ENCODE results near the gene JMJD4.

JMJD4 gene

DNA sequence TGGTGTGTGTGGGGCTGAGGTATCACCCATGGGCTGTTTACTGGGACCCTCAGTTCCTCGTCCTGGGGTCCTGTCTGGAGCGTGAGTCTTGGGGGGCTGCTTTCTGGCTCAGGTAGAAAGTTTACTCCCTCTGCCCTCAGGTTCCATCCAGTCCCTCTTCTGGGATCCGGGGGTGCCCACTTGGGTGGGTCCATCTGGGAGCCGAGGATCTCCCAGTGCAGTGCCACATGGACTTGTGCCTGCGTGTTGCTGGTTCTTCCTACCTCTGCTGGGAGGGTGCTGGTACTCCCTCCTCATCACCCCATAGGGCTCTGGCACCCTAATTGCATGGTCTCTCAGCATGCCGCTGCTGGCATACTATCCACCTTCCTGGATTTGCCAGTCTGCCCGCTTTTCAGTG, 14.1 kb upstream of the JMJD4 start:
- DNase-seq = no peak

DNA sequence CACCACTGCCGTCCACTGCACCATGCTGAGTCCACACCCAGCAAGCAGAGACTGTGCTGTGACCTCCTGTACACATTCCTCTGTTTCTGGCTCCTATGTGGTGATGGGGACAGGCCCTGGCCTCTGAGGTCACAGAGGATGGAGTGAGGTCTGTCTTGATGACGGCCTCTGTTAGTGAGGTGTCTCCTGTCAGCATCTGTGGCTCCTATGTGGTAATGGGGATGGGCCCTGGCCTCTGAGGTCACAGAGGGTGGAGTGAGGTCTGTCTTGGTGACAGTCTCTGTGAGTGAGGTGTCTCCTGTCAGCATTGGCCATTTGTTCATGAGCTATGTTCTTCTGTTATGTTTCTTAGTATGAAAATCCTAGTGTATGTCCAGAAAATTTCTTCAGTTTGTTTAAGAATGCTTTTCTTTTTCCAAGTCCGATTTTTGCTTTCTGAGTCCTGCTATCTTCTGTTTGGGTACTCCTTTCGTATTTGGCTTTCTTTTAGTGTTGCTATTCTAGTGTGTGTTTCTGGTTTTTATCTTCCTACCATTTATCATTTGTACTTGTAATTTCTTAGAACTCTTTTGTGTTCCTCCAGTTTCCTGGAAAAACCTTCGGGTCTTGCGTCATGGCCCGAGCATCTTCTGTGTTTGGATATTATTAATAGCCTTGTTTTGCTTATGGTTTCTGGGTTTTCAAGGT, 13.5 kb upstream of the JMJD4 start:
- no peak for DNase-seq

DNA sequence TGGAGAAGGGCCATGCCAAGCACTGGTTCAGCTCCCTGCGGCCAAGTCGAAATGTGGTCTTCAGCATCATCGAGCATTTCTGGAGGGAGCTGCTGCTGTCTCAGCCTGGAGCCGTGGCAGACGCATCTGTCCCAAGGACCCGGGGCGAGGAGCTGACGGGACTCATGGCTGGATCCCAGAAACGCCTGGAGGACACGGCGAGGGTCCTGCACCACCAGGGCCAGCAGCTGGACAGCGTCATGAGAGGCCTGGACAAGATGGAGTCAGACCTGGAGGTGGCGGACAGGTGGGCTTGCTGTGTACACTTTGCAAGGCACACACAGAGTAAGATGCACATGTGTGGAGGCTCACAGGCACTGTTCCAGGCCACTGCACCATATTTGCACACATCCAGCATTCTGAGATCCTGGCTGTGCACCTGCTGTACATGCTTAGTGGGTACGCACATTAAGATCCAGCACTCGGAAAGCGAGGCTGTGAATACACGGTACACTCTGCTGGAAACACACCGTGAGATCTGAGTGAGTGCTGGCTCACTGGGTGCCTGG, 12.9 kb upstream of the JMJD4 start:
- DNase-seq = no peak

DNA sequence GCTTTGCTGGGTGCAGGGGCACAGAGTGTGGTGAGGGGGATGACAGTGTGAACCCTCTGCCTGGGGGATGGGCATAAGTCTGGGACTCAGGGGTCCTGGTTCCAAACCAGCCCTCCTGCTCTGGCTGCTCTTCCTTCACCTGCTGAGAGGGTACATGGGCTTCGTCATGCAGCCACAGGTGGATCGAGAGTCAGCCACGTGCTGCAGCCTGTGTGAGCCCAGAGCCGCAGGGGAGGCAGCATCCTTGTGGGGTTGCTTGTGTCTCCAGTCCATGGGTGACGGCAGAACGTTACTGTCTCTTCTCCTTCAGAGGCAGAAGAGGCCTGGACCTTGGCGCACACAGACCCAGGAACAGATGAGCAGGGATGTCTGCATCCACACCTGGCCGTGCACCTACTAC, 12.3 kb upstream of the JMJD4 start:
- DNase-seq = no peak

DNA sequence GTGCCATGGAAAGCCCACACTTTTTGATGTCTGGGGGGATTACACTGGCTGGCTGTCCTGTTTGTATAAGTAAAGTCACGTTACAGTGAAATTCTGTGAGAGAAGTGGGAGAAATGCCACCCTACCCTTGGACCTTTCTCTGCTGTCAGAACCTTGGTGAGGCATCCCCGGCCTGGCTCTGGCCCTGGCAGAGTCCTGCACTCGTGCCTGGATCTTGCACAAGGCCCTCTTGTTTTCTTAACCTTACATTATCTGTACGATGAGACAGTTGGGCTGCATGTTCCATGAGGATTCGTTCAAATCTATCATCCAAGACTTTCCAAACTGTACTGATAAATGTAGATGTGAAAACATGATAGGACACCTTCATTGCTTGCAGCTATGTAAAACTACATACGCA, 11.6 kb upstream of the JMJD4 start:
- DNase-seq = no peak

DNA sequence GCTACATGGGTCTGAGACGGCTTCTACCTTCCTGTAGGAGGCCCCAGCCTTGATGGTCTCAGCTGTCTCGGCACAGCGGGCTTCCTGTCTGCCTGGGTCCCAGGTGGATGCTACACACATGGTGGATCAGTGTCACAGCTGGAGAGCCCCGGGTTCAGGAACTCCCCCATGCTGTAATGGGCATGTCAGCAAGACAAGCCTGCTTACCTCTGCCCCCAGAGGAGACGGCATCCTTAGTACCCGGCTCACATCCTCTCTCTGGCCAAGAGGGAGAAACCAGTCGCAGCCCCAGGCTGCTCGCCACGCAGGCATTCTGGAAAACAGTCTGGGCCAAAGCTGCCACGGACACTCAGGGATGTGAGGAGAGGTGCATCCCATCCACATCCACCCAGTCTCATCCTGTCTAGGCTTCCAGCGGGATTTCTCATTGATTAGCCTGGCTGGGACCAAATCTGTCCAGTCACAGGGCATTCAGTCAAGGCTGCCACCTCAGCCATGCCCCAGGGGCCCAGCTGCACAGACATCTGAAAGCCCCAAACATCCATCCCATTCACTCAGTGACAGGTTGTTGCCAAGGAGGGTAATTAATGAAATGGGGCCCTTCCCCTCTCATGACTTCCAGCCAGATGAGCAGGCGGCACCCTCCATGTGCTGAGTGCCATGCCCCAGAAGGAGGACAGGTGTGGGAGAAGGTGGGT, 10.6 kb upstream of the JMJD4 start:
- no peak for DNase-seq

DNA sequence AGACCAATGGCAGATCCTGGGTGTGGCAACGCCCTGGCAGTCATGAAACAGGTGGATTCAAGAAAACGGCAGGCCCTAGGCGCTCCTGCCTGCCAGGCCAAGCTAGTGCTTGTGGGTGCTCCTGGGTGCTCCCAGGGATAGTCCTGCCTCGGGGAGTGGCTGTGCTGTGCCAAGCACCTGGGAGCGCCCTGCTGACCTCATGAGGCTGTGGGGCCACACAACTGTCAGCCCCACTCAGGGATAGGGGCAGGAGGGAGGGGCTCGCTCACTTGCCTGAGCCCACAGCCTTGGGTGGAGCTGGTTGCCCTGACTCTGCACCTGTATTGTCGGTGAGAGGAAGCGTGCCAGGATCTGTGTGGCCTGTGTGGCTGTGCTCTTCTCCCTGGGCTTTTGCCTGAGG, 9.6 kb upstream of the JMJD4 start:
- DNase-seq = no peak

DNA sequence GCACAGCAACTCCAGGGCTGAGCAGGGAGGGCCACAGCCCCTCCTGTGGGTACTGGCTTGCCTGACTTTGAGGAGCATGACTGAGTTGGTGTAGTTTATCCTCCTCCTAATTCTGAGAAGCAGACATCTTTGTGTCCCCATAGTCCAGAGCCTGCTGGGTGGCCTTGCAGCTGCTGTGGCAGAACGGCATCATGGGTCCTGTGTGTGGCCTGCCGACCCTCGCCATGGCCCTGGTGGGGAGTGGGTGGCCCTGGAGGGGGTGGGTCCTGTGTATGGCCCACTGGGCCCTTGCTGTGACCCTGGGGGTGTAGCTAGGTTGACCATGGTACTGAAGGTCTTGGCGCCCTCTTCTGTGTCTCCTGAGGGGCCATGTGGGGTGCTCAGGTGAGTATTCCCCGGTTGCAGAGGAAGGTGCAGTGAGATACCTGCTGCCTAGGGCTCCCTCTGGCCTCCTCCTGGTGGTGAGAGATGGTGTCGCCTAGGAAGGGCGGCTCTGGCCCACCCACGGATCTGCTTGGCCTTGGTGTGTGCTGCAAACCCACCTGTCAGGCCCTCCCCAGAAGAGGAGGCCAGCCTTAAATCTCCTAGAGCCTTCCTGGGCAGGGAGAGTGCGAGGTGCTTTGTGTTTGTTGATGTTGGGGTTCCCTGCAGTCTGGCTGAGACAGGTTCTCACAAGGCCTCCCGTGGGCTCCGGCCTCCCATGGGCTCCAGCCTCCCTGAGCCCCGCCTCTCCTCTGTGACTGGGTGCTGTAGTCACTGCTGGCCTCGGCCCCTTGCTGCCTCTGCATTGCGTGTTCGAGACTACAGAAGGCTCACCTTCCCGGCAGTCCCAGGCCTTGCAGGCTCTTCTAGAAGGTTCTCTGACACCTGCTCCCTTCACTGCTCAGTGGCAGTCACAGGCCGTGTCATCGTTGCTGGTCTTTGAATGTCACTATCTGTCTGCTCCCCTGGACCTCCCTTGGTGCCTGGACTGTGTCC, 7.9 kb upstream of the JMJD4 start:
- no peak for DNase-seq

DNA sequence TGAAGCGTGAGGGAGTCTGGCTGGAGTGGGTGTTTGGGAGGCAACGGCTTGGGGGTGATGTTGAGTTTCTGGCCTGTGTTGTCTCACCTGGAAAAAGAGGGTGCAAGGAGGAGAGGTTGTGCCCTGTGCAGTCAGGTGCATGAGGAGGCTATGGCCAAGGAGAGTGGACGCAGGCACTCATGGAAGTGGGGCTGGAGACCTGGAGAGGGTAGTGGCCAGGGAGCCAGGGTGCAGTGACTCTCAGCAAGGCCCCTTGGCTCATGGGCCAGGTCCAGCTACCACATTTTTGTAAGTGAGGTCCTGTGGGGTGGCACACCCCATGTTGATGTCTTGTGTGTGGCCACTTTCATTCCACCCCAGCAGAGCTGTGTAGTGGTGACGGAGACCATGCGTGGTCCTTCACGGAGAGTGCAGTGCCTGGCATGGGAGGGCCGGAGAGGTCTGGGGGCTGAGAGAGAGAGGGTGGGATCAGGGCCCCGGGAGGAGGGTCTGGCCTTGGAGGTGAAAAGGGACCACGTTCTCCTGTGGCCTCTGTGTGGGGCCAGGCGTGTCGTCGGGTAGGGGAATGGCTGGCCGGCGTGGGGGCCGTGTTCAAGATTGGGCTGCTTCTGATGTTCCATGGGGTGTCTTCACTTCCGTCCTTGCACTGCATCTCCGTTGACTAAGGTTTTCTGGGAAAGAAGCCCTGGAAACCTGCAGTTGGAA, 6.2 kb upstream of the JMJD4 start:
- no peak for DNase-seq

DNA sequence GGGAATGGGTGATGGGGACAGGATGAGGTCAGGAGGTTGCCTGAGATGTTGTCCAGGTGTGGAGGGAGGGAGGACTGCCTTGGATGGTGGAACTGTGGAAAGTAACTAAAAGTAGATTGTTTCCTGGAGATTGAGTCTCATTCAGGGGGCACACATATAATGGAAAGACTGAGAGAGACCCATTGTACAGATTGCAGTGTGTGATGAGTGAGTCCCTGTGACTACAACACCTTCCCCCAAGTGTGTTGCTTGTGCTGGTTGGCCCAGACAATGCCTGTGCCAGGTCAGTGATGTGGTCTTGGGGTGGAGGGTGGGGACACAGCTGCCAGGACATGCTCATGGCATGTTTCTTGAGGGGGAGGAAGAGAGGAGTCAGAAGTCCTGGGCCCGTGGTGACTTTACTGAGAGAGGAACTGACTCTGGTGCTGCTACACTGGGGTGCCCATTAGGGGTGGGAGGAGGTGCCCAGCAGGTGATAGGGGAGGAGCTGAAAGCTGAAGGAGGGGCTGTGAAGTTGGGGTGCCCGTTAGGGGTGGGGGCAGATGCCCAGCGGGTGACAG, 5.4 kb upstream of the JMJD4 start:
- DNase-seq = no peak

DNA sequence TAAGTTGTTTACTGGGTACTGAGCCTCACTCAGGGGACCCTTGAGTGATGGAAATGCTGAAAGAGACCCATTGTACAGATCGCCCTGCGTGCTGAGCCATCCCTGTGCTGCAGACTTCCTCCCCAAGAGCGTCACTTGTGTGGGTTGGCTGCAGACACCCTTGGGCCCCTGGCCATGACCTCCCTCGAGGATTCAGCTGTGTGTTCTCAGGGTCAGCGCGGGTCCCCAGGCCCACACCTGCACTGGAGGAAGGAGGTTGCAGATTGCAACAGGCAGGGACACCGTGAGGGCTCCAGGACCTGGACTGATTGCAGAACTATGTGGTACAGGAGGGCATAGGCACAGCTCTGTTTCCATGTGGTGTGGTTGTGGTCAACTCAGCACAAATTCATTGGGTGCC, 4.5 kb upstream of the JMJD4 start:
- DNase-seq = no peak

DNA sequence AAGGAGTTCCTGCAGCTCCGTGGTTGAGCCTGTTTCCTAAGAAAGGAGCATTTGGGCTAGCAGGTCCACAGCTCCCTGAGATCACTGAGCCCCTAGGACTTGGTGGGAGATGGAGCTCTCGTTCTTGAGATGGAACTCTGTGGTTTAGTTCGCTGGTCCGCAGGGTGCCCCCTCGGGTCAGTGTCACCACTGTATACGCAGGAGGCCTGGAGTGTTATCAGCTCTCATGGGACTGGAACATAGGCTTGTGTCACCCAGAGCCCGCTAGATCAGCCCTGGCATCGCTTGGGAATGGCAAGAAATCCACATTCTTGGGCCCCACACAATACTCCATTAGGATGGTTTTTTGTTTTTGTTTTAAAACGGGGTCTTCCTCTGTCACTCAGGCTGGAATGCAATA, 3.7 kb upstream of the JMJD4 start:
- DNase-seq = no peak

DNA sequence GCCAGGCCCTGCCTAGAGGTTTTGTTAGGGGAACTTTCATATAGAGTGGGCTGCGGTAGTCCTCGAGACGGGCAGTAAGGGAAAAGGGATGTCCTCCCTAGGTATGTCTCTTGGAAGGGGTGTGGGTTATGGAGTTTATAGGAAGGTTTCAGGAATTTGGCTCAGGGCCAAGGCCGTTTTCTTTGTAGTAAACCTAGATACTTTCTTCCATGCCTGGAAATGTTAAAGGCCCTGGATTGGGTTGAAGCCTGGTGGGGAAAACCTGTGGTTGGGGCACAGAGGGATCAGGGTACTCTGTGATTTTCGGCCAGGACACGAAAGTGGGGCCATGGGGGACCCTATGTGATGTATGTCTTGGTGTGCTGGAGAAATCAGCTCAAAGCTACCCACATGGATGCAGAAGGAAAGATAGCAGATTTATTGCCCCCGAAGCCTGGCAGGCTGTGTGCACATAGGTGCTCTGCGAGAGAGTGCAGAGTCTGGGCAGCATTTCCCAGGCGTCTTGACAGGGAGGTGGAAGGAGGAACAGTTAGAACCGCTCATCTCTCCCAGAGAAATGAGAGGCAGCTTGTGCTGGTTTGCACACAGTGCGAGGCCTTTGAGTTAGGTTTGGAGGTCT, 1.8 kb upstream of the JMJD4 start:
- DNase-seq = no peak

DNA sequence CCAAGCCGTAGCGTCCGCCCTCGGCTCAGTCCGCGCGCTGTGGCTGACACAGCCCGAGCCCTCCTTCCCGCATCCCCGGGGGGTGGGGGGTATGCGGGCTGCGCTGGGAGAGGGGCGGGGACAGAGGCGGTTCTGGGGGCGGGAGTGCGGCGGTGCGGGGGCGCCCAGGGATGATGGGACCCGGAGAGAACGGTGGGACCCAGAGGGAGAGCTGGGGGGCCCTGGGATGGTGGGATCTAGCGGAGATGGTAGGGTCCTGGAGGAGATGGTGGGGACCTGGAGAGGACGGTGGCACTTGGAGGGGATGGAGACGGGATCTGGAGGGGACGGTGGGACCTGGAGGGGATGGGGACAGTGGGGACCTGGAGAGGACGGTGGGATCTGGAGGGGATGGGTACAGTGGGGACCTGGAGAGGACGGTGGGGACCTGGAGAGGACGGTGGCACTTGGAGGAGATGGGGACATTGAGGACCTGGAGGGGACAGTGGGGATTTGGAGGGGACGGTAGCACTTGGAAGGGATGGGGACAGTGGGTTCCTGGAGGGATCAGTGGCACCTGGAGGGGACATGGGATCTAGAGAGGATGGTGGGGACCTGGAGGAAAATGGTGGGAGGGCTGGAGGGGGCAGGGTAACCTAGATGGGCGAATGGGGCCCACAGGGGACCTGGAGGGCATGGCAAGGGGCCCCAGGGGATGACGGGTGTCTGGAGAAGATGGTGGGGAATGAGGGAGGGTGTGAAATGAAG, 610 bp upstream of the JMJD4 start:
- DNase-seq = no peak

DNA sequence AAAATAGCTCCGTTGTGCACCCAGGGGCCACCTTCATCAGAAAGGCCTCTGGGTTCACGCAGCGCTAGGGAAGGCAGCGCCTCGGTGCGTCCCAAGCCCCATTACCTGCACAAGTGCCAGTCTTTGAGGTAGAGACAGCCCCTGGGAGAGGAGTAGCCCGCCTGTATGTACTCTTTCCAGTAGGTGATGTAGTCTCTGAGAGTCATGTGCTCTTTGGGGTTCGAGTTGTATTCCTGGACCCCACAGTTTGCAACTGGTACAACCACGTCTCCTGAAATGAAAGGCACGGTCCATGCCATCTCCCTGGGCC, 601 bp downstream of the JMJD4 start:
- DNase-seq = no peak

DNA sequence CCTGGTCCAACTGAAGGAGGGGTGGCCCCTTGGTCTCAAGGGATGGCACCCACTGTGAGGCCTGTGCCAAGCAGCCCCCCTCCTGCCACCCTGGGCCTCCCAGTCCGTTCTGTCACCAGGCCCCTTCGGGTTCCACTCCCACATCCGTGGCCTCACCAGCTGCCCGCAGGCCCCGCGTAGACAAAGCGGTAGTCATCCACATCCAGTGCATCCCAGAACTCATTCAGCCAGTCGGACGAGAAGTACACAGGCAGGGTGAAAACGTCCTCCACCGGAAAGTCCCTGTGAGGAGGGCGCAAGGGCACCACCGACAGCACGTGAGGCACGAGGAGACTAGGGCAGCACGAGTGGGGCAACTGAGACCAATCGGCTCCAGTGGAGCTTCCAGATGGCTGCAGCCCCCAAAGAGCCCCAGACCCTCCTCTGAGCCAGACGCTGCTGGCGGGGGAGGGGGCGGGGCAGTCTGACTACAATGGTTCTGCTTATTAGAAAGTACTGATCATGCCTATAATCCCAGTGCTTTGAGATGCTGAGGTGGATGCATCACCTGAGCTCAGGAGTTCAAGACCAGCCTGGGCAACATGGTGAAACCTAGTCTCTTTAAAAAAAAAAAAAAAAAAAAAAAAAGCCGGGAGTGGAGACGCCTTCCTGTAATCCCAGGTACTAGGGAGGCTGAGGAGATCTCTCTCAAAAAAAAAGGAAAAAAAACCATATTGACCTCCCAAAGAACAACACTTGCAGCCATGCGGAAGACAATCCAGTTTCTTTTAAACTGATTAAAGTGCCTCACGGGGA, 1.2 kb downstream of the JMJD4 start:
- no peak for DNase-seq

DNA sequence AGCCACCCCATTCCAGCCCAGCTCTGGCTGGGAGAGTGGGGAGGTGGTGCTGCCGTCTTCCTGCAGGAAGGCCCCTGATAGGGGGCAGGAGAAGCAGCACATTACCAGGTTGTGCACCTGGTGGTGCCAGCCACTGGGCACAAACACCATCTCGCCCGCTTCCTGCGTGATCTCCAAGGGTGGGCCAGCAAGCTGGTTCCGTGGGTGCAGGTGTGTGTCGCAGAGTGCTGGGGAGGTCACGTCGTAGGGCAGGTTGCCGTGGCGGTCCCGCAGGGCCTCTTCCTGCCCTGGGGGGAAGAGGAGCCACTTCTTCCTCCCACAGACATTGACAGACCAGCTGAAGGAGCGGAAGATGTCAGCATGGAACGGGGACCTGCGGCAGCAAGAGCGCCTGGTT, 1.8 kb downstream of the JMJD4 start:
- DNase-seq = no peak

DNA sequence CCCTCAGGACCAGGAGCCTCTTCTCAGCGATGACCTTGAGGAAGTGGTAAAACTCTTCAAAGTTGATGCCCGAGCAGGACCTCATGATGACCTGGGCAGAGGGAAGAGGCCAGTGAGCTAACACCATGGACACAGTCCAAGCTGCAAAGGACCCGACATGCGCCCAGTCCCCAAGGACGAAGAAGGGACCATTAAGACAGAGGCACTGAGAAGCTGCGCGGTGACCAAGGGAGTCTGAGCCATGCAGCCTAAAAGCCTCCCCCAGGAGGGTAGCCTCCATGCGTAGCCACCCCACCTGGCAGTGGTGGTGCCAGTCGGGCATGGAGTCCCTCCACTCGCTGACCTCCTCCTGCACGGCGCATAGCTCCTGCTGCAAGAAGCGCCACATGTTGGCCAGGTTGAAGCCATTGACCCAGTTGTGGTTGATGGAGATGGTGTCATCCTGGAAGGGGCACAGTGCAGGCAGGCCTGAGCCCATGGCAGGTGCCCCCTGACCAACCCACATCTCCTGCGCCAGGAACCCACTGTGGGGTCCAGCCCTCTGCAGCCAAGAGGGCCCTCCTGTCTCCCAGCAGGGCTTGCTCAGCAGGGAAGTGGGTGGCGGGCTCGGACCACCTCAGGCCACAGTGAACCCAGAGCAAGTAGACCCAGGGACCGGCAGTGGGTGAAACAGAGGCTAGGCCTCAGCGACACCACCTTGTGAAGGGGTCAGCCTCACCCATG, 2.4 kb downstream of the JMJD4 start:
- no peak for DNase-seq

DNA sequence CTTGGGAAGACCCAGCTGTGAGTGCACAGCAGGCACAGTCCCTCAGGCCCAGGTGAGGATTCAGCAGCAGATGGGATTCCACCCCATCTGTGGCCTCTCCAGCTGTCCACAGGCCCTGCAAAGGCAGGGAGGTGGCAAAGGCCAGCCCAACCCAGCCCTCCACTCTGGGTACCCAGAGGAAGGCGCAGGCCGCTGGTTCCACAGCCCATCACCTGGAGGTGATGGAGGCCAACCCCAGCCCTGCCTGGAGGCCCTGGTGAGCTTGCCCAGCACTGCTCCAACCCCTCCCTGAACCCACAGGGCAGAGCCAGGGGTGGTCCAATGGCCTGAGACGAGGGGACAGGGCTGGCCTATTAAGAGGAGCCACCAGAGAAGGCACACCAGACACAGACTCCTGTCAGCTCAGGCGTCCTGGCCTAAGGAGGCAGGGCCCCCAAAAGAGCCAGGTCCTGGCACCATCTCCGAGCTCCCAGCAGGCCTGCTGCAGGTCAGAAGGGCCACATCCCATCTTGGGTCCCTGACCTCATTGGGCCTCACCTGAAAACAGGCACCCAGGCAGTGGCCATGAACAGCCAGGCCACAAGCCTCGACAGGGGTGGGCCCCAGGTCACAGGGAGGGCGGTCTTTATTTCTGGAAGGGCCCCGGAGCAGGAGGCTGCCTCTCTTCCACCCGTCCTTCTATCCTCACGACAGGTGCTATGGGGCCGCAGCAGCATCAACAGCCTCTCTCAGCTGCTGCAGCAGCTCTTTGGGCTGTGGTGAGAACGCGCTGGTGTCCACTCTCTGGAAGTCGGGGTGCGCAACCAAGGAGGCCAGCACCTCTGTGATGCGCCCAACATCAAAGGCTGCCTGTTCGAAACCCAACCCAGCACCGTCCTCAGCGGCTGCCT, 3.2 kb downstream of the JMJD4 start:
- DNase-seq = no peak
